ENCODE data around the gene RDH11. TPM values are rescaled to one million over a fixed set of nuclear protein-coding genes. Genes with fewer than 3 reads are reported as not detected.

The RDH11 gene, protein sequence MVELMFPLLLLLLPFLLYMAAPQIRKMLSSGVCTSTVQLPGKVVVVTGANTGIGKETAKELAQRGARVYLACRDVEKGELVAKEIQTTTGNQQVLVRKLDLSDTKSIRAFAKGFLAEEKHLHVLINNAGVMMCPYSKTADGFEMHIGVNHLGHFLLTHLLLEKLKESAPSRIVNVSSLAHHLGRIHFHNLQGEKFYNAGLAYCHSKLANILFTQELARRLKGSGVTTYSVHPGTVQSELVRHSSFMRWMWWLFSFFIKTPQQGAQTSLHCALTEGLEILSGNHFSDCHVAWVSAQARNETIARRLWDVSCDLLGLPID
- 66.2 and 67.7 TPM in 2 replicates for total RNA-seq

DNA sequence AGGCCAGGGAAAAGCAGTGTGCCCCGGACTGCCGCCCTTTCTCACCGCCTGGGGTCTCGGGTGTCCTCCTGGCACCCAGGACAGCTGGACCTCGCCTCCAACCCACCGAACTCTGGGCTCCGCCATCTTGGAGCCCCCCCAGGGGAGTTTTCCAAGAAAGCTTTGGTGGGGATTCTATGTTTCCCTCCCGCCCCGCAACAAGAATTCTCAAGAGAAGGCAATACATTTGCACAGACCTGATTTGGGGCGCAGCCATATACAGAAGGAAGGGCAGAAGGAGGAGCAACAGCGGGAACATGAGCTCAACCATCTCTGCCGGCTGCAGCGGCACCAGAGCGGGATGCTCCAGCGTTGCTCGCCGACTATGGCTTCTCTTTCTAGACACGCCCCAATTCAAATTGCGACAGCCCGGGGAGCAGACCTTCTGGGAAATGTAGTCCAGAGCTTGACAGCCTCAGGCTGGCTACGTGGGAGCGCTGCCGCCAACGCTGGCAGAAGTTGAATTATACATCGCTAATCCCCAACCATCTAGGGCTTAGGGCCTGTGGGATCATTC is at the start of gene RDH11:
Gene RDH11, minus strand, starts transcription at position 371 of the 556 bp plus-strand sequence. Its CDS starts 61 bp downstream, at position 310.
- intact Hi-C loops (cut with micrococcal nuclease): loop anchor here (1.0 to 10.0 kb wide), 7 partner anchors 15 to 1119 kb away; partner anchors contain the start of genes ARG2, EIF2S1, PIGH and VTI1B
- Mint-ChIP-seq H3K4me1 (peaks cover 28% of the 10 kb centered on the region), H3K27ac (peak within 1 kb of the TSS; percentile 97), H3K9me3 (no peaks in the 10 kb centered on the region), H3K36me3 (ENCODE audit: low read depth) (peaks cover 19% of the 10 kb centered on the region), H3K27me3 (no peaks in the 10 kb centered on the region), H3K4me3 (peak within 1 kb of the TSS; percentile 89)
- DNase-seq: peak; percentile 95

DNA sequence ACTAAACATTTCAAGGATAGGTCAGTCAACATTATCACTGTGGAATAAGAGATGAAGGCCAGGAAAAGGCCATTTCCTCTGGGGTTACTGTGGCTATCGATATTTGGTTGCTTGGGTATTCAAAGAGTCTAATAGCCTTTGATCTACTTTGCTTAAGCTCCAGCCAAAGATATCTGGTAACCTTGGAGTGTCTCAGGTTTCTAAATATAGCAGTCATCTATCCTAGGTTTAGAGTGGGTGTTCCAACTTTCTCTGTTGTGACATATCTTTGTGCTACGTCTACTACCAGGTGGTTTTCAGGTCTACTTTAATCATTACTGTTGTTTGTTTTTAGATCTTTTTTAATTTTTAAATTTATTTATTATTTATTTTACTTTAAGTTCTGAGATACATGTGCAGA is 48.5 kb upstream of the RDH11 start:
- intact Hi-C loops (cut with micrococcal nuclease): no loop called here
- H3K27ac Mint-ChIP-seq: no peak overlapping the region

DNA sequence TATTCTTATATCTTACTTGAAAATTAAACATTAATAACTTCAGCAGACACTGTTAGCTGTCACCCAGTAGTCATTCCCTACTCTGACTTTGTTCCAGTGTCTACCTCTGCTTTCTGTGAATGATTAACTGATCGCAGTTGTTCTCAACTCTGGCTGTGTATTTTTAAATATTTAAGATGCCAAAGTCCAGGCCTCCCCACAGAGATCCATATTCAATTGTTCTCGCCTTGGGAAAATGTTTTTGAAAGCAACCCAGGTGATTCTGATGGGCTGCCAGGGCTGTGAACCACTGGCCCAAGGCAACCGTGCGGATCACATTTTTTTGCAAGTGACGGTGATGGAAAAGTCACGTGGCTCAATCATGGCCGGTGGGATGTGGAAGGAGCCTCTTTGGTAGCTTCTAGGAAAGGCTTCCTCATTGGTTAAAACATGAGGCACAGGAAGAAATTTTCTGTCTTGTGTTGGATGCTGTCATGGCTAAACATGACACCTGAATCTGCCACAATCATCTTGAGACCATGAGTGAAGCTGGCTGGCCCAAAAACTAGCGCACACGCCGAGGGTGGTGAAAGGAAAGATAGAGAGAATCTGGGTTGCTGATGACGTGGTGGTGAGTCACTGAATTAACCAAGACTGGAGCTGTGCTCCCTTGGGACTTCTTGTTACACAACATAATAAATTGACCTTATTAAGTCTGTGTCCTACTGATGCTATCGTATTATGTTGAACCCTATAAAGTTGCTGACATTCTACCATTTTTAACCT is 43.4 kb upstream of the RDH11 start:
- Mint-ChIP-seq H3K4me3 (no peak overlapping the region), H3K27me3 (peaks cover 4% of the 10 kb centered on the region), H3K27ac (no peak overlapping the region), H3K9me3 (no peaks in the 10 kb centered on the region), H3K4me1 (no peaks in the 10 kb centered on the region), H3K36me3 (ENCODE audit: low read depth) (no peaks in the 10 kb centered on the region)
- no peak for DNase-seq
- intact Hi-C loops (cut with micrococcal nuclease): no loop called here

More for the DNA sequence above, 48.5 kb upstream of the RDH11 start:
- Mint-ChIP-seq H3K9me3 (no peaks in the 10 kb centered on the region), H3K36me3 (ENCODE audit: low read depth) (peaks cover 9% of the 10 kb centered on the region), H3K27me3 (no peaks in the 10 kb centered on the region), H3K4me1 (peaks cover 13% of the 10 kb centered on the region), H3K4me3 (no peak overlapping the region)
- no peak for DNase-seq

DNA sequence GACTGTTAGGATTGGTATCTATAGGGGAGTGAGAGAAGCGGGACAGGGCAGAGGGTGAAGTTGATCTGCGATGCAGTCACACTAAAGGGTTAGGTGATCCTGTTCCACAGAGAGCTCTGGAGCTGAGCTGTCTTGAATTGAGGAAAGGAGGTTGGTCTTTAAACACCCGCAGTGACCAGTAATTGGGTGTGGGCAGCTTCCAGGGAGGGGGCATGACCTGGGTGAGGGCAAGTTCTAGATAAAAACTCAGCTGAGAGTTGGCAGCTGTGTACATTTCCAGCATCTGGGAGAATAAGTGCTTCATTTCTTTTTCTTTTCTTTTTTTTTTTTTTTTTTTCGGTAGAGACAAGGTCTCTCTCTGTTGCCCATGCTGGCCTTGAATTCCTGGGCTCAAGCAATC is 41.2 kb upstream of the RDH11 start:
- intact Hi-C loops (cut with micrococcal nuclease): no loop called here
- no peaks in the 10 kb centered on the region for H3K9me3 Mint-ChIP-seq

DNA sequence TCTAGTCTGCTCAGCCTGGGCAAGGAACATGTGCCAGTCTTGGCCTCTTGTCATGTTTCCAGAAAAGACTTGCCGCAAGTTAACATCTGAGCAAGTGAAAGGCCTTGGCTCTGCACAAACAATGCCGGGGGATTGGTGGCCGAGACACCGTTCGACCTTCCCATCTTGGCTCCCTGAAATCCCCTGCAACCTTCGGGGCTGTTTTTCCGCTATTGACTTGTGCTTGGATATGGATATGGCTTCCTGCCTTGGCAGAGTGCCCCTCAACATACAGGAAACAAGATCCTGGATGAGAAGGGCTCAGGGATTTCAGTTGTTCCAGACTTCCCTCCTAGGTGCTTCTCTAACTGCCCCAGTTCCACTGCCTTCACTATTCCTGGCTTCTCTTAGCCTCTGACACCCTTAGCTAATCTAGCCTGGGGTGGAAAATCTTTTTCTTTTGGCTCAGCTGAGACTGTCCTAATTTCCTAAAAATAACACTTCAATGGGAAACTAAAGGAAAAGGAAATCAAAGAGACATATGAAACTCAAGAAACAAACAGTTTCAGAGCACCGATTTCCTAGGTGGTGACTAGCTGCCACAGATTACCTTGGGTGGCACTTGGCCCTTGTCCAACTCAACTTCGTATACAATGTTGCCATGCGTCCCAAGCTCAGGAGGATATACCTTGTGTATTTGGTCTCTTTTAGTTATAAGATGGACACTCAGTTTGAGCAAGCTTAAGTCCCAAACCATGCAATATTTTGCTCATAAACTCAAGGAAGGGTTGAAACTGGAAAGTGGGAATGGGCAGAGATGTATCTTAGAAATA is 40.0 kb upstream of the RDH11 start:
- Mint-ChIP-seq H3K4me1 (no peaks in the 10 kb centered on the region), H3K36me3 (ENCODE audit: low read depth) (no peaks in the 10 kb centered on the region), H3K9me3 (no peaks in the 10 kb centered on the region), H3K4me3 (no peak overlapping the region), H3K27me3 (peaks cover 4% of the 10 kb centered on the region), H3K27ac (no peak overlapping the region)
- intact Hi-C loops (cut with micrococcal nuclease): no loop called here
- no peak for DNase-seq

More for the DNA sequence above, 41.2 kb upstream of the RDH11 start:
- Mint-ChIP-seq H3K27me3 (peaks cover 4% of the 10 kb centered on the region), H3K27ac (no peak overlapping the region), H3K4me3 (no peak overlapping the region), H3K4me1 (no peaks in the 10 kb centered on the region), H3K36me3 (ENCODE audit: low read depth) (no peaks in the 10 kb centered on the region)
- DNase-seq: no peak

DNA sequence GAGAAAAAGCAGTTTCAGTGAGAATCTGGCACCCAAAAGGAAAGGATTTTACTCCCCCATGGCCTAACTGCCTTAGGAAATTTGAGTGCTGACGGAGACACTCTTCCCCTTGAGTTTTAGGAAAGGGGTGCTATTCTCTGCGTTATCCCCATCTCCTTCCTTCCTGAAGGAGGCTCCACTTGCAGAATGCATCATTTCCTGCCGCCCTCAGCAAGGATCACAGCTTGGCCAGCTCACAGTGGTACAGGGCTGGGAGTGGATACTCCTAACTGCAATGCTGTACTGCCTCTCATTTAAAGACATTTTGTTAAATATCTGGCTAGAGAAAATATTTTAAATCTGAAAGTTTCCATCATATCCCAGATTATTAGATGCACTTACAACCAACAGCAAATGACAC is 39.1 kb upstream of the RDH11 start:
- H3K4me1 Mint-ChIP-seq: no peaks in the 10 kb centered on the region

DNA sequence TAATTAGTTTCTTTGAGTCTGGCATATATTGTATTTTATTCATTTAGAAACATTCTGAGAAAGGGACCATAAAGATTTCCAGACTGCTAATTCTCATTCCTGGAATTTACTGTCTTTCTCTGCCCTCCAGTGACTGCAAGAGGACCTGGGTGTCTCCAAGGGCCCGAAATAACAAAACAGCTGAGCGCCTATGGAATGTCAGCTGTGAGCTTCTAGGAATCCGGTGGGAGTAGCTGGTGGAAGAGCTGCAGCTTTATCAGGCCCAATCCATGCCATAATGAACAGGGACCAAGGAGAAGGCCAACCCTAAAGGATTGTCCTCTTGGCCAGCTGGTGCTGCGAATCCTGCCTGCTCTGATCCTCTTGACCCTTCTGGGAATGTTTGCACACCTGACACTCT is 38.1 kb upstream of the RDH11 start:
- Mint-ChIP-seq H3K36me3 (ENCODE audit: low read depth) (no peaks in the 10 kb centered on the region), H3K4me1 (no peaks in the 10 kb centered on the region), H3K4me3 (no peak overlapping the region), H3K27me3 (peaks cover 4% of the 10 kb centered on the region), H3K9me3 (no peaks in the 10 kb centered on the region), H3K27ac (no peak overlapping the region)
- intact Hi-C loops (cut with micrococcal nuclease): no loop called here
- DNase-seq: no peak

More for the DNA sequence above, 39.1 kb upstream of the RDH11 start:
- no peak overlapping the region for H3K4me3 Mint-ChIP-seq
- H3K27ac Mint-ChIP-seq: no peak overlapping the region
- DNase-seq: no peak
- intact Hi-C loops (cut with micrococcal nuclease): no loop called here
- no peaks in the 10 kb centered on the region for H3K9me3 Mint-ChIP-seq
- no peaks in the 10 kb centered on the region for H3K36me3 Mint-ChIP-seq (ENCODE audit: low read depth)
- H3K27me3 Mint-ChIP-seq: peaks cover 4% of the 10 kb centered on the region

DNA sequence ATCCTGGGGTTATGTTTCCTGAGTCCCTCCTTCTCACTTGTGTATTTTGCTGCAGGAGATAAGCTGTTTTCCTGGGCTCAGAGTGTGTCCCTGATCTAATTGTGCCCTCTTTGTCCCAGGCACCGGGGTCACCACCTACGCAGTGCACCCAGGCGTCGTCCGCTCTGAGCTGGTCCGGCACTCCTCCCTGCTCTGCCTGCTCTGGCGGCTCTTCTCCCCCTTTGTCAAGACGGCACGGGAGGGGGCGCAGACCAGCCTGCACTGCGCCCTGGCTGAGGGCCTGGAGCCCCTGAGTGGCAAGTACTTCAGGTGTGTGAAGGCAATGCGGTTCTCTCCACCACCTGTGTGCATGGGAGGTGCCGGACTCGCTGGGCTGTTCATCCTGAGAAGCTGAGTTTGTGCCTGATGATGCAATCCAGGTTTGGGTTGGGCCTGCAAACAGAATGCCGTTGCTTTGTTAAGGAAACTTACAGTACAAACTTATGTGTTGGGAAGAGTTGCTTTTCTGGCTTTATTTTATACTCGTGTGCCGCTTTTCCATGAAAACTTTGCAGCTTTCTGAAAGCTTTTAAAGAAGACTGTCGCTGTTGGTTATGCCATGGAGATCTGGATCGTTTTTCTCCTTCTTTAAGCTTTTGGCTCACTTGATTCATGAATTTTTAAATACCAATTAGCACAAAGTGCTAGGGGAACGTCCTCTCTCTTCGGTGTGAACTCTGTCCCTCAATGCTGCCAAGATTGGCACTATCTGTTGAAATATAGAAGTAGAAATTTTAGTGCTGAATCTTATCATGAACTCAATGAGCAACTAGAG is 33.7 kb upstream of the RDH11 start:
- no peak for DNase-seq
- Mint-ChIP-seq H3K36me3 (ENCODE audit: low read depth) (no peaks in the 10 kb centered on the region), H3K9me3 (no peaks in the 10 kb centered on the region), H3K4me3 (no peak overlapping the region), H3K27me3 (peaks cover 3% of the 10 kb centered on the region), H3K4me1 (no peaks in the 10 kb centered on the region), H3K27ac (no peak overlapping the region)
- intact Hi-C loops (cut with micrococcal nuclease): no loop called here

DNA sequence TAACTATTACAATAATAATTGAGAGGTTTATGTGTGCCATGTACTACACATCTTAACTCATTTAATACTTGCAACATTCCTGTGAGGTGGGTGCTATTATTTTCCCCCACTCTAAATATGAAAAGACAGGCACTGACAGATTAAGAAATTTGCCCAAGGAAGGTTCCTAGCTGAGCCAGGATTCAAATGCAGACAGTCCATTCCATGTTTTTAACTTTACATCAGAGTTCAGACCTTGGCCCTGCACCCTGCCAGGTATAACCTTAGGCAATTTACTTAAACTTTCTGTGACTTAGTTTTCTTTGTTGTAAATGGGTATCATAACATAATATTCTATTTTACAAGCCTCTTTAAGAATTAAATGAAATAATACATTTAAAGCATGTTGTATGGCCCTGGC is 32.7 kb upstream of the RDH11 start:
- intact Hi-C loops (cut with micrococcal nuclease): no loop called here
- Mint-ChIP-seq H3K4me1 (no peaks in the 10 kb centered on the region), H3K27me3 (peaks cover 5% of the 10 kb centered on the region), H3K4me3 (no peak overlapping the region), H3K36me3 (ENCODE audit: low read depth) (no peaks in the 10 kb centered on the region), H3K9me3 (no peaks in the 10 kb centered on the region), H3K27ac (no peak overlapping the region)
- DNase-seq: no peak

DNA sequence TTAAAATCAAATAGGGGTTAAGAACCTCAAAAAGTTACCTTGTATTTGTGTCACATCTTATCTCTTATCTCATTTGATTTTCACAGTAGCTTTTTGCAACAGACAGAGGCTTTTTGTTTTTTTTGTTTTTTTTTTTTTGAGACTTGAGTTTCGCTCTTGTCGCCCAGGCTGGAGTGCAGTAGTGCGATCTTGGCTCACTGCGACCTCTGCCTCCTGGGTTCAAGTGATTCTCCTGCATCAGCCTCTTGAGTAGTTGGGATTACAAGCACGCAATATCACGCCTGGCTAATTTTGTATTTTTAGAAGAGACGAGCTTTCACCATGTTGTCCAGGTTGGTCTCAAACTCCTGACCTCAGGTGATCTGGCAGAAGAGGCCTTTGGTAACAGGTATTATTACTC is 31.8 kb upstream of the RDH11 start:
- H3K4me1 Mint-ChIP-seq: no peaks in the 10 kb centered on the region
- intact Hi-C loops (cut with micrococcal nuclease): no loop called here
- H3K27me3 Mint-ChIP-seq: peaks cover 12% of the 10 kb centered on the region
- H3K4me3 Mint-ChIP-seq: no peak overlapping the region
- DNase-seq: no peak
- H3K9me3 Mint-ChIP-seq: no peaks in the 10 kb centered on the region
- H3K36me3 Mint-ChIP-seq (ENCODE audit: low read depth): no peaks in the 10 kb centered on the region
- no peak overlapping the region for H3K27ac Mint-ChIP-seq

DNA sequence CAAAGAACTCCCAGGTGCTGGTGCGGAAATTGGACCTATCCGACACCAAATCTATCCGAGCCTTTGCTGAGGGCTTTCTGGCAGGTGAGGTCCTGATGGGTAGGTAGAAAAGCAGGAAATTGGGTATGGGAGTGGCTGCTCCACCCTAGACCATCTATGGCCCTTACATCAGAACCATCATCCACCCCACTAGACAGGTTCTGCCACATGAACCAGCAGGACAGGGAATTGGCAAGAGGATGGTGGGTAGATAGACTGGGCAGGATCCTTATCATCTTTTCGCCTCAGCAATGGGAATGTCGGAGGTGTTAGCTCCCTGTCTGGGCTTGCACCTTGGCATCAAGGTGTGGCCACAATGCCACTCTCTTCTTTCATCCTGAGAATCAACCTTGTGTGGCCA is 29.6 kb upstream of the RDH11 start:
- Mint-ChIP-seq H3K4me3 (no peak overlapping the region), H3K4me1 (peaks cover under 1% of the 10 kb centered on the region), H3K9me3 (no peaks in the 10 kb centered on the region), H3K36me3 (ENCODE audit: low read depth) (no peaks in the 10 kb centered on the region), H3K27me3 (peaks cover 28% of the 10 kb centered on the region), H3K27ac (no peak overlapping the region)
- intact Hi-C loops (cut with micrococcal nuclease): no loop called here
- no peak for DNase-seq

DNA sequence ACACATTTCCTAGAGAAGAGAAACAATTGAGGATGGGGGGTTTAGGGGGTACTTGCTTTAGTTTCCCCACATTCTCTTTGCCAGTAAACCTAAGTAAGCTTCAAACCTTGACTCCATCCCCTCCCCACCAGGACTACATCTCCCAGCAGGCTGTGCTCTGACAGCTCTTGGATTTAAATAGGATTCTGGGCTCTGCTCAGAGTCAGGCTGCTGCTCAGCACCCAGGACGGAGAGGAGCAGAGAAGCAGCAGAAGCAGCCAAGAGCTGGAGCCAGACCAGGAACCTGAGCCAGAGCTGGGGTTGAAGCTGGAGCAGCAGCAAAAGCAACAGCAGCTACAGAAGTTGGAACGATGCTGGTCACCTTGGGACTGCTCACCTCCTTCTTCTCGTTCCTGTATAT is 26.7 kb upstream of the RDH11 start:
- no peaks in the 10 kb centered on the region for H3K36me3 Mint-ChIP-seq (ENCODE audit: low read depth)
- H3K4me3 Mint-ChIP-seq: no peak overlapping the region
- H3K27me3 Mint-ChIP-seq: peaks cover 33% of the 10 kb centered on the region
- H3K9me3 Mint-ChIP-seq: no peaks in the 10 kb centered on the region
- H3K4me1 Mint-ChIP-seq: peaks cover 2% of the 10 kb centered on the region
- H3K27ac Mint-ChIP-seq: no peak overlapping the region
- intact Hi-C loops (cut with micrococcal nuclease): no loop called here
- DNase-seq: no peak

DNA sequence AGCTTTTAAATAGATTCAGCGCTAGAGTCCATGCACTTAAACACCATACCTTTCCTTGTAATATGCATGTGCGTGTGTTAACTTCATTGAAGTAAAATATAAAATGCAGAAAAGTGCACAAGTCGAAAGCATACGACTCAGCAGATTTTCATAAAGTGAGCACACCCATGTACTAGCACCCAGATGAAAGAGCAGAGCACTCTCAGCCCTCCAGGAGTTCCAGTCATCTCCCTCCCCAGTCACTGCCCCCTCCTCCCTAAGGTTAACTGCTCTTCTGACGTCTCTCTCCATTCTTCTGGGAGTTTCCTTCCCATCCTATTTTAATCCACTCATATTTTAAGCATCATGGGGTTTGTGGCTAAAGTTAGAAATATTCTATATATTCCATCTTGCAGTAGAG is 26.3 kb upstream of the RDH11 start:
- Mint-ChIP-seq H3K4me1 (peaks cover 2% of the 10 kb centered on the region), H3K4me3 (no peak overlapping the region), H3K27ac (no peak overlapping the region), H3K36me3 (ENCODE audit: low read depth) (no peaks in the 10 kb centered on the region), H3K9me3 (no peaks in the 10 kb centered on the region), H3K27me3 (peaks cover 33% of the 10 kb centered on the region)
- no peak for DNase-seq
- intact Hi-C loops (cut with micrococcal nuclease): no loop called here

Measured in activated CD4-positive, alpha-beta T cell treated with anti-CD3 and anti-CD28 coated beads, Interleukin-2, amount 10 ng/mL, durations not matched to agents 24 days and 14 days (primary cell).